Uterus (tissue), 4 donors: ENCODE results near the gene TFCP2L1. TPM values are rescaled to one million over a fixed set of nuclear protein-coding genes. Genes with fewer than 3 reads are reported as not detected.

Experiments
- DNase-seq, 2 donors: peaks; one replicate each; pipeline ENCODE4 v3.0.0-alpha.2; 2019 to 2020
- H3K27ac ChIP-seq, 2 donors: fragments of 200-600 bp; sonication (generic); 1 replicate in 1 of 2; 2 replicates in 1 of 2; pipeline ENCODE4 v1.5.1; 2016 to 2018
- H3K27me3 ChIP-seq, 2 donors: fragments of 200-600 bp; sonication (generic); one replicate each; pipeline ENCODE4 v1.5.1; 2018 to 2019; ENCODE audit warnings: control low read depth in 1 of 2
- H3K36me3 ChIP-seq, 2 donors: fragments of 200-600 bp; sonication (generic); one replicate each; pipeline ENCODE4 v1.5.1; 2019; ENCODE audit warnings: control low read depth in 1 of 2
- H3K4me1 ChIP-seq, 2 donors: fragments of 200-600 bp; sonication (generic); one replicate each; pipeline ENCODE4 v1.5.1; 2018 to 2019; ENCODE audit warnings: control low read depth in 1 of 2
- H3K4me3 ChIP-seq, 2 donors: fragments of 200-600 bp; sonication (generic); 1 replicate in 1 of 2; 2 replicates in 1 of 2; pipeline ENCODE4 v1.5.1; 2018 to 2019; ENCODE audit warnings: mild to moderate bottlenecking in 1 of 2
- H3K9me3 ChIP-seq, 2 donors: fragments of 200-600 bp; sonication (generic); one replicate each; pipeline ENCODE4 v1.5.1; 2019; ENCODE audit warnings: control low read depth in 1 of 2
- POLR2A ChIP-seq, 2 donors: fragments of 450-650 bp; IDR thresholded peaks; one replicate each; pipeline ENCODE4 v1.6.1; 2016; ENCODE audit warnings: antibody characterized with exemption in 2 of 2, mild to moderate bottlenecking in 1 of 2, moderate library complexity in 1 of 2
- intact Hi-C: fragments of 100-400 bp; cut with DNase I; formaldehyde crosslinking; loops from one replicate; pipeline ENCODE4 v1.15.1; 2023; ENCODE audit warnings: low total_unique reads
- total RNA-seq, 4 donors: library from RNA; depleted of rRNA in 3 of 4; stranded (reverse); fragments of >200 nt in 3 of 4; gene quantifications; one replicate each; pipeline versions ENCODE4 v1.1.0 to v1.2.4, GENCODE V29; 2014 to 2023
- TF ChIP-seq, protein P1 (sequence below), 4 experiments: fragments of 200-600 bp in 2 of 4; fragments of 450-650 bp in 2 of 4; sonication (generic) in 2 of 4; IDR thresholded peaks; one replicate each; pipeline ENCODE4 v1.5.1; 2016 to 2019; ENCODE audit warnings: antibody characterized with exemption in 4 of 4, mild to moderate bottlenecking in 2 of 4, moderate library complexity in 1 of 4
- donor health status: DM: yes; HTN: yes; CAD: no.

Gene TFCP2L1
- total RNA-seq, 4 donors from 2014 or later, result under 0.01 to 6.2 (median 2.1) TPM

DNA sequence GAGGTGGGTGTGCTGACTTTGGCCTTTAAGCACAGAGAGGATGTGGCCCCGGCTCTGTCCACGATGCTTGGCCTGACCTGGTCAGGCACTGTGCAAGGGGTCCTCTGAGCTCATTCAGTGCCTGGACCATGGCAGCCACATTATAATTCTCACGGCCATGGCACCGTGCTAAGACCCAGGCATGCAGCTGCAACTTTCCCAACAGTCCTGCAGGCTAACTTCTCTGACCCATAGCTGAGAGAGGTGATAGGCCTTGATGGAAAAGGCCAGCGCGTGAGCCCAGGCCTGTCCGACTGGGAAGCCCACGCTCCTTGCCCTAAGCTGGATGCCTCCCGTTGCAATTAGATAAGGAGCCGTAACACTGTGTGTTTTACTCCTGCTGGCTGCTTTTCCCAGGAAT, 99.9 kb downstream of the TFCP2L1 start:
- no peak overlapping the region for H3K27ac ChIP-seq
- no peaks in the 10 kb centered on the region for H3K27me3 ChIP-seq
- intact Hi-C loops, result no loop called here
- no peaks in the 10 kb centered on the region for H3K36me3 ChIP-seq
- H3K4me1 ChIP-seq, result no peaks in the 10 kb centered on the region
- no peak overlapping the region for H3K4me3 ChIP-seq
- H3K9me3 ChIP-seq, result no peaks in the 10 kb centered on the region
- DNase-seq, result no peak
- TF ChIP-seq, protein P1, sequence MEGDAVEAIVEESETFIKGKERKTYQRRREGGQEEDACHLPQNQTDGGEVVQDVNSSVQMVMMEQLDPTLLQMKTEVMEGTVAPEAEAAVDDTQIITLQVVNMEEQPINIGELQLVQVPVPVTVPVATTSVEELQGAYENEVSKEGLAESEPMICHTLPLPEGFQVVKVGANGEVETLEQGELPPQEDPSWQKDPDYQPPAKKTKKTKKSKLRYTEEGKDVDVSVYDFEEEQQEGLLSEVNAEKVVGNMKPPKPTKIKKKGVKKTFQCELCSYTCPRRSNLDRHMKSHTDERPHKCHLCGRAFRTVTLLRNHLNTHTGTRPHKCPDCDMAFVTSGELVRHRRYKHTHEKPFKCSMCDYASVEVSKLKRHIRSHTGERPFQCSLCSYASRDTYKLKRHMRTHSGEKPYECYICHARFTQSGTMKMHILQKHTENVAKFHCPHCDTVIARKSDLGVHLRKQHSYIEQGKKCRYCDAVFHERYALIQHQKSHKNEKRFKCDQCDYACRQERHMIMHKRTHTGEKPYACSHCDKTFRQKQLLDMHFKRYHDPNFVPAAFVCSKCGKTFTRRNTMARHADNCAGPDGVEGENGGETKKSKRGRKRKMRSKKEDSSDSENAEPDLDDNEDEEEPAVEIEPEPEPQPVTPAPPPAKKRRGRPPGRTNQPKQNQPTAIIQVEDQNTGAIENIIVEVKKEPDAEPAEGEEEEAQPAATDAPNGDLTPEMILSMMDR (IDR thresholded peaks at IDR 0.05), result no peak
- TF ChIP-seq POLR2A (IDR thresholded peaks at IDR 0.05), result no peak

DNA sequence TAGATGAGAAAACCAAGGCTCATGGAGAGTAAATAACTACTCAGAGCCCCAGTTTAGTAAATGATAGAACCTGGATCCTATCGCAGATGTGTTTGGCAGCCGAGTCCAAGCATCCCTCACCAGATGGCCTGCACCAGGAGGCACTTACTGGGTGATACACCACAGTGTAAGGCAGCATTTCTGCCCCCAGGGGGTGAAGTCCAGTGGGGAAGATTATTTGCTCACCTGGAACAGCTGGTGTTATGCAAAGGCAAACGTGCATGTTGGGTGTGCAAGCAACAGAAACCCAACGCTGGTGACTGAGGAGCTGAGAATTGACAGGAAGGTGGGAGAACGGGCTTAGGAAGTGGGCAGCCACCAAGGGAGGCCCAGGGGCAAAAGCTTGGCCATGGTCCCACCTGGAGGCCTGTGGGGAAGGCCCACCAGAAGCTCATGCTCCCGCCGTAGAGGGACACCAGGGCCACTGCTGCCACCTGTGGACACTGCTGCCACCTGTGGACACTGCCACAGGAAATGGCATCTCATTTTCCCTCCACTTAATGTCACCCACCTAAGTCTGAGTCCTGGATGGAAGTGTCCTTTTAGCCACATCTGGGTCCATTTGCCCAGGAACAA, 100.6 kb downstream of the TFCP2L1 start:
- no peaks in the 10 kb centered on the region for H3K9me3 ChIP-seq
- H3K4me3 ChIP-seq, result no peak overlapping the region
- DNase-seq, result no peak
- intact Hi-C loops, result no loop called here
- no peak for TF ChIP-seq POLR2A (IDR thresholded peaks at IDR 0.05)
- TF ChIP-seq, protein P1 (IDR thresholded peaks at IDR 0.05), result no peak
- H3K4me1 ChIP-seq, result no peaks in the 10 kb centered on the region
- H3K27me3 ChIP-seq, result no peaks in the 10 kb centered on the region
- no peaks in the 10 kb centered on the region for H3K36me3 ChIP-seq
- H3K27ac ChIP-seq, result no peak overlapping the region

DNA sequence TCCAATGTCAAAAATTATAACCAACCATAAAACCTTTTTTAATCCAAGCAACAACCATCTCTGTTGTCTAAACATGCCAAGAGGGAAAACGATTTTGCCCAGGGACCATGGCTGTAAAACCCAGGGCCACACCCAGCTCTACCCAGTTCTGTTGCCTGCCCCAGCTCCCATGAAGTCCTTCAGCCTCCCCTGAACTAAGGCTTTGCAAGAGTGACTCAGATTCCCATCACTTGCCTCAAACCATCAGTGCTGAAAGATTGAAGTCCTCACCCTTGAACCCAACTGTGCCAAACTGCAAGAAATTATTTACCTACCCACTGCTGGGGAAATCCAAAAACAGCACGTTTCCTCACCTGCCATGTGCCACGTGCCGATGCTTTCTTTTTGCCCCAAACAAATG, 102.5 kb downstream of the TFCP2L1 start:
- H3K4me3 ChIP-seq, result no peak overlapping the region
- intact Hi-C loops, result no loop called here
- DNase-seq, result no peak

DNA sequence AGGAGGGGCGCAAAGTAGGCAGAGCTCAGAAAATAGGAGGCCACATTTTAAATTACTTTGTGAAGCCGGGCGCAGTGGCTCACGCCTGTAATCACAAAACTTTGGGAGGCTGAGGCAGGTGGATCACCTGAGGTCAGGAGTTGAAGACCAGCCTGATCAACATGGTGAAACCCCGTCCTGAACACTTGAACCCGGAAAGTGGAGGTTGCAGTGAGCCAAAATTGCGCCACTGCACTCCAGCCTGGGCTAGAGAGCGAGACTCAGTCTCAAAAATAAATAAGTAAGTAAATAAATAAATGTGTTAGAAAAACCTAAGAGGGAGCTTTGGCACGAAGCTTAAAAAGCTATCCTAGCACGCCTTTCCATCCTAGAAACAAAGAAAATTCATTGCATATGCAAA, 105.5 kb downstream of the TFCP2L1 start:
- DNase-seq, result no peak
- Histone ChIP-seq H3K36me3 (no peaks in the 10 kb centered on the region), H3K4me1 (no peaks in the 10 kb centered on the region), H3K27me3 (no peaks in the 10 kb centered on the region), H3K27ac (no peak overlapping the region), H3K4me3 (no peak overlapping the region), H3K9me3 (no peaks in the 10 kb centered on the region)
- intact Hi-C loops, result no loop called here
- TF ChIP-seq, protein P1 (IDR thresholded peaks at IDR 0.05), result no peak
- no peak for TF ChIP-seq POLR2A (IDR thresholded peaks at IDR 0.05)

More for the DNA sequence above, 102.5 kb downstream of the TFCP2L1 start:
- H3K4me1 ChIP-seq, result no peaks in the 10 kb centered on the region
- H3K36me3 ChIP-seq, result no peaks in the 10 kb centered on the region
- H3K27me3 ChIP-seq, result no peaks in the 10 kb centered on the region
- TF ChIP-seq, protein P1 (IDR thresholded peaks at IDR 0.05), result no peak
- TF ChIP-seq POLR2A (IDR thresholded peaks at IDR 0.05), result no peak
- H3K27ac ChIP-seq, result no peak overlapping the region
- no peaks in the 10 kb centered on the region for H3K9me3 ChIP-seq

DNA sequence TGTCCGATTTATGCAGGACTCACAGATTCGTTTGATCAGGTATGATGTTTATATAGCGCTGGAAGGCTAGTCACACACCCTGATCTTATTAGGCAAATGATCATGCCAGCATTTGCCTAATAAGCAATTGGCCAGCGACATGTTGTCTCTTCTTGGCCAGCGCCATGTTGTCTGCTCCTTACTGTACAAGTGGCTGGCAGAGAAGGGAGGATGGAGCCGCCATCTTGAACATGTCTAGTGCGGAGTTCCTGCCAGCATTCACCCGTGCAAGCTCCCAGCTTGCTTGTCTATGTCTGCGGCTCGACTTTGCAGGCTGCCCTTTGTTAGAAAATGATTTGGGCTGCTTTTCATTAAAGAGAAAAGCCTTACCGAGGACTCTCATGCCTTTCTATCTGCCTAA, 106.3 kb downstream of the TFCP2L1 start:
- intact Hi-C loops, result no loop called here
- no peak for DNase-seq
- no peak overlapping the region for H3K27ac ChIP-seq

More for the DNA sequence above, 106.3 kb downstream of the TFCP2L1 start:
- no peak for TF ChIP-seq POLR2A (IDR thresholded peaks at IDR 0.05)
- TF ChIP-seq, protein P1 (IDR thresholded peaks at IDR 0.05), result no peak
- H3K36me3 ChIP-seq, result no peaks in the 10 kb centered on the region
- H3K9me3 ChIP-seq, result no peaks in the 10 kb centered on the region
- H3K4me1 ChIP-seq, result no peaks in the 10 kb centered on the region
- no peaks in the 10 kb centered on the region for H3K27me3 ChIP-seq
- H3K4me3 ChIP-seq, result no peak overlapping the region
